Astrocyte (in vitro differentiated cells and primary cell): ENCODE results near the gene WDR54.

Source experiments
- CTCF ChIP-seq: IDR thresholded peaks from 2 replicates; pipeline ENCODE4 v1.5.1; 2011; ENCODE audit warnings: low read depth, mild to moderate bottlenecking, inconsistent platforms, low read length, moderate library complexity; ENCODE audit not compliant: insufficient read depth
- EZH2 ChIP-seq: IDR thresholded peaks from 2 replicates; pipeline ENCODE4 v1.6.1; 2012; ENCODE audit warnings: mild to moderate bottlenecking, low read length, inconsistent platforms; ENCODE audit not compliant: insufficient read depth

GRCh38 chr2:74426181-74426758 lies 4.7 kb downstream of the WDR54 start:
- TF ChIP-seq CTCF (no peak), EZH2 (no peak)
